ENCODE measurements around the gene RPL31. TPM values are rescaled to one million over a fixed set of nuclear protein-coding genes. Genes with fewer than 3 reads are reported as not detected.

Gene RPL31
- total and polyA plus RNA-seq, 2 experiments from 2014 or later: 1,256 to 1,571 TPM

DNA sequence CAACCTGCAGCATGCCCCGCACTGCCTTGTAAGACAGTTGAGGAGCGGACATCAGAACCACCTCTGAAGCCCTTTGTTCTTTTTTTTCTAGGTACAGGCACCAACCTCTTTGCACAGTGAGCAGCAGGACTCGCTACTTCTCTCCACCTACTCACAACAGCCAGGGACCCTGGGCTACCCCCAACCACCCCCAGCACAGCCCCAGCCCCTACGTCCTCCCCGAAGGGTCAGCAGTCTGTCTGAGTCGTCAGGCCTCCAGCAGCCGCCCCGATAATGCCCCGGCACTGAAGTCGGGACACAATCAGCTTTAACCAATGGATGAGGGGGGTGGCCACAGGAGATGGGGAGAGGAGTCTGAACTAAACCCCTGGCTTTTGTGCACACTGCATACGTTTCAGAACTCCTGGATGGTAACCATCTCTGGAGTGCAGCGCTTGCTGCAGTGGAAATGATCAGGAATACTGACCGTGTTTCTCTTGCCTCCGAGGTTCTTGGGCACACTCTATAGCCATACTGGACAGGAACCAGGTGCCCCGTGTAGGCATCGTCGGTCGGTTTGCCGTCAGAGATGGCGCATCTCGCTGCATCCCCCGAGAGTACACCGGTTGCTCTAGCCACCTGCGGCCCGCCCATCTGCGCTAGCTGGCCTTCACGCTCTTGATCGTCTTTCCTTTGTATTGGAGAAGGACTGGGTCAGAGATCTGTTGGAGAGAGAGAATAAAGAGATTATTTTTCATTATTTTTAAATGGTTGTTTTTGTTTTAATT, 6.6 kb upstream of the RPL31 start:
- no peak overlapping the region for H3K4me2 ChIP-seq
- no peaks in the 10 kb centered on the region for H3K36me3 ChIP-seq (replicated peaks; ENCODE audit: insufficient read depth, low read depth)
- no peak for TF ChIP-seq EZH2phosphoT487 (IDR thresholded peaks at IDR 0.05; ENCODE audit: low read depth, severe bottlenecking, unreplicated experiment)
- TF ChIP-seq, protein P1, sequence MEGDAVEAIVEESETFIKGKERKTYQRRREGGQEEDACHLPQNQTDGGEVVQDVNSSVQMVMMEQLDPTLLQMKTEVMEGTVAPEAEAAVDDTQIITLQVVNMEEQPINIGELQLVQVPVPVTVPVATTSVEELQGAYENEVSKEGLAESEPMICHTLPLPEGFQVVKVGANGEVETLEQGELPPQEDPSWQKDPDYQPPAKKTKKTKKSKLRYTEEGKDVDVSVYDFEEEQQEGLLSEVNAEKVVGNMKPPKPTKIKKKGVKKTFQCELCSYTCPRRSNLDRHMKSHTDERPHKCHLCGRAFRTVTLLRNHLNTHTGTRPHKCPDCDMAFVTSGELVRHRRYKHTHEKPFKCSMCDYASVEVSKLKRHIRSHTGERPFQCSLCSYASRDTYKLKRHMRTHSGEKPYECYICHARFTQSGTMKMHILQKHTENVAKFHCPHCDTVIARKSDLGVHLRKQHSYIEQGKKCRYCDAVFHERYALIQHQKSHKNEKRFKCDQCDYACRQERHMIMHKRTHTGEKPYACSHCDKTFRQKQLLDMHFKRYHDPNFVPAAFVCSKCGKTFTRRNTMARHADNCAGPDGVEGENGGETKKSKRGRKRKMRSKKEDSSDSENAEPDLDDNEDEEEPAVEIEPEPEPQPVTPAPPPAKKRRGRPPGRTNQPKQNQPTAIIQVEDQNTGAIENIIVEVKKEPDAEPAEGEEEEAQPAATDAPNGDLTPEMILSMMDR (IDR thresholded peaks at IDR 0.05; ENCODE audit: poor library complexity): no peak
- TF ChIP-seq EZH2 (IDR thresholded peaks at IDR 0.05; ENCODE audit: borderline replicate concordance): no peak
- H3K79me2 ChIP-seq: no peaks in the 10 kb centered on the region
- H3K27me3 ChIP-seq: no peaks in the 10 kb centered on the region
- H3K27ac ChIP-seq: no peak overlapping the region
- H2AFZ ChIP-seq: no peak overlapping the region
- DNase-seq (ENCODE audit: low spot score): no peak
- WGBS (ENCODE audit: low lambda C conversion rate, missing lambda C conversion rate): 93% methylated on average over 28 of the region's 28 CpGs
- no peak overlapping the region for H3K4me3 ChIP-seq
- no peaks in the 10 kb centered on the region for H4K20me1 ChIP-seq (ENCODE audit: insufficient read depth, poor library complexity, severe bottlenecking)
- H3K4me1 ChIP-seq (ENCODE audit: insufficient read depth): no peaks in the 10 kb centered on the region
- no peaks in the 10 kb centered on the region for H3K9me2 ChIP-seq (replicated peaks; ENCODE audit: insufficient read depth)
- no peaks in the 10 kb centered on the region for H3K9me3 ChIP-seq (ENCODE audit: low read depth)

DNA sequence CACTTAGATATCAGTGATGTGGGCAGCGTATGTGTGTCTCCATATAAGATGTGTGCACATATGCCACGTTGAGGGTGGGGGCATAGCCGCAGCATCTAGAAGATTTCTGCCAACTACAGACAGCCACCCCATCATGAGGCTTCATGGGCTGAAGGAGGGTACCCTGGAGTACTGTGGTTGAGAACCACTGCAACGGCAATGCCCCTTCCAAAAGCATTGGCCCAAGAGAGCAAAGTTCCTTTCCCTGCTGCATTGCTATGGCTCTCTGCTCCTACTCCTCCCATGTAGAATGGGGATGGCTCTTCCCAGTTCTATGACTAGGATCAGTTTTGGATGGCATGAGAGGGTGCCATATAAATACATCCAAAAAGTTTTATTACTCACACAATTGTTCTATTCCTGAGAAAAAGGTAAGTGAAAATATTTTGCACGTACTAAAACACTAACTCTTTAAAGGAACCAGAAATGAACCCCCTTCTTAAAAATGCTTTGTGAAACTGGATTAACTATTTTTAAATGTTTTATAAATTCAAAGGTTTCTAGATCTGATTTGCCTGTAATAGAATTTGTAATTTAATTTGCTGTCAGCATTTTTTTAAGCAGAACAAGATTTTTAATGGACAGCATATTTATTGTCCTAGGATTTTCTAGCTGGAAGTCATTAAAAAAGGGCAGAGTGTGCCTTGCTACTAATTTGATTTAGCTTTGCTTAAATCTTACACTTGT, 4.4 kb upstream of the RPL31 start:
- peaks cover 6% of the 10 kb centered on the region for H3K4me1 ChIP-seq (ENCODE audit: insufficient read depth)
- no peak overlapping the region for H2AFZ ChIP-seq

DNA sequence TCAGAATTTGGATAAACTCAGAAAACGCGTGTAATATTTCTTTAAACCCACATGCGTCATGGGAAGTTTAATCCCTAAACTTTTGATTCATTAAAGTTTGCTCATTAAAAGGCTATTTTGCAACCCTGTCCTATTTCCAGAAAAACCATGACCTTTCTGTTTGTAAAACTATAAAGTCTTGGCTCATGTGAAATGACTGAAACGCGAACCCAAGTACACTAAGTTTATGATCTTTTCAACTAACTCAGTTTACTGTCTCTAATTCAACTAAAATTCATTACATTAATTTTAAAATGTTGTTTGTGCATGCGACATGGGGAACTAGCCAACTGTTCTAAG, 3.9 kb upstream of the RPL31 start:
- no peak overlapping the region for H3K27ac ChIP-seq
- H3K4me3 ChIP-seq: no peak overlapping the region
- DNase-seq (ENCODE audit: low spot score): no peak
- peaks cover 10% of the 10 kb centered on the region for H3K79me2 ChIP-seq
- peaks cover 4% of the 10 kb centered on the region for H4K20me1 ChIP-seq (ENCODE audit: insufficient read depth, poor library complexity, severe bottlenecking)
- H3K27me3 ChIP-seq: no peaks in the 10 kb centered on the region
- H3K9me3 ChIP-seq (ENCODE audit: low read depth): no peaks in the 10 kb centered on the region
- no peak overlapping the region for H3K4me2 ChIP-seq
- H3K36me3 ChIP-seq (replicated peaks; ENCODE audit: insufficient read depth, low read depth): no peaks in the 10 kb centered on the region
- peaks cover 6% of the 10 kb centered on the region for H3K4me1 ChIP-seq (ENCODE audit: insufficient read depth)
- whole genome bisulfite sequencing (ENCODE audit: low lambda C conversion rate, missing lambda C conversion rate): 92% methylated on average over 6 of the region's 6 CpGs
- no peak for TF ChIP-seq EZH2phosphoT487 (IDR thresholded peaks at IDR 0.05; ENCODE audit: low read depth, severe bottlenecking, unreplicated experiment)
- TF ChIP-seq EZH2 (IDR thresholded peaks at IDR 0.05; ENCODE audit: borderline replicate concordance): no peak
- TF ChIP-seq, protein P1 (IDR thresholded peaks at IDR 0.05; ENCODE audit: poor library complexity): no peak
- no peaks in the 10 kb centered on the region for H3K9me2 ChIP-seq (replicated peaks; ENCODE audit: insufficient read depth)
- no peak overlapping the region for H2AFZ ChIP-seq

More for the DNA sequence above, 4.4 kb upstream of the RPL31 start:
- Histone ChIP-seq H3K27me3 (no peaks in the 10 kb centered on the region), H3K9me2 (replicated peaks; ENCODE audit: insufficient read depth) (no peaks in the 10 kb centered on the region), H3K79me2 (peaks cover 5% of the 10 kb centered on the region), H4K20me1 (ENCODE audit: insufficient read depth, poor library complexity, severe bottlenecking) (no peaks in the 10 kb centered on the region), H3K4me3 (no peak overlapping the region), H3K36me3 (replicated peaks; ENCODE audit: insufficient read depth, low read depth) (no peaks in the 10 kb centered on the region), H3K27ac (no peak overlapping the region), H3K4me2 (no peak overlapping the region), H3K9me3 (ENCODE audit: low read depth) (no peaks in the 10 kb centered on the region)
- TF ChIP-seq EZH2phosphoT487 (IDR thresholded peaks at IDR 0.05; ENCODE audit: low read depth, severe bottlenecking, unreplicated experiment) (no peak), EZH2 (IDR thresholded peaks at IDR 0.05; ENCODE audit: borderline replicate concordance) (no peak)
- TF ChIP-seq, protein P1 (IDR thresholded peaks at IDR 0.05; ENCODE audit: poor library complexity): no peak
- no peak for DNase-seq (ENCODE audit: low spot score)
- 92% methylated on average over 5 of the region's 5 CpGs for WGBS (ENCODE audit: low lambda C conversion rate, missing lambda C conversion rate)

Measured in hepatocyte (in vitro differentiated cells).